Loucy (cell line): ENCODE measurements around the gene PNMT.
"Not testable (repeated sequence)": the region's sequence is repeated elsewhere in the genome, so short reads cannot be mapped to it uniquely, and the experiment has no call there.

ENCODE experiments used
- H2AFZ ChIP-seq: fragments of 200-600 bp; sonication (generic); 2 replicates; pipeline ENCODE4 v1.6.0; 2016; ENCODE audit warnings: antibody characterized with exemption, mild to moderate bottlenecking, low read length, moderate library complexity
- H3F3A ChIP-seq: fragments of 200-600 bp; 2 replicates; pipeline ENCODE4 v1.6.0; 2016; ENCODE audit warnings: antibody characterized with exemption, low read depth, mild to moderate bottlenecking
- H3K27me3 ChIP-seq: fragments of 200-600 bp; sonication (generic); 2 replicates; pipeline ENCODE4 v1.6.1; 2014; ENCODE audit warnings: low read length, mild to moderate bottlenecking; ENCODE audit not compliant: insufficient read depth, poor library complexity, severe bottlenecking
- H3K36me3 ChIP-seq: fragments of 200-600 bp; sonication (generic); 2 replicates; pipeline ENCODE4 v1.6.1; 2016; ENCODE audit warnings: low read length; ENCODE audit not compliant: insufficient read depth
- H3K4me1 ChIP-seq: fragments of 200-600 bp; sonication (generic); 2 replicates; pipeline ENCODE4 v1.5.1; 2014; ENCODE audit warnings: low read length, mild to moderate bottlenecking; ENCODE audit not compliant: insufficient read depth, poor library complexity, severe bottlenecking
- H3K4me2 ChIP-seq: fragments of 200-600 bp; sonication (generic); 2 replicates; pipeline ENCODE4 v1.6.0; 2014; ENCODE audit warnings: antibody characterized with exemption, low read length, low read depth, mild to moderate bottlenecking; ENCODE audit not compliant: poor library complexity, severe bottlenecking
- H3K4me3 ChIP-seq: fragments of 200-600 bp; sonication (generic); 2 replicates; pipeline ENCODE4 v1.5.1; 2014; ENCODE audit warnings: low read length, mild to moderate bottlenecking, mixed read lengths; ENCODE audit not compliant: poor library complexity, severe bottlenecking
- H3K79me2 ChIP-seq: fragments of 200-600 bp; sonication (generic); 2 replicates; pipeline ENCODE4 v1.6.1; 2014; ENCODE audit warnings: low read length; ENCODE audit not compliant: insufficient read depth
- H3K9ac ChIP-seq: fragments of 200-600 bp; sonication (generic); 2 replicates; pipeline ENCODE4 v1.6.0; 2014; ENCODE audit warnings: mild to moderate bottlenecking, low read depth, low read length, moderate library complexity; ENCODE audit not compliant: poor library complexity, severe bottlenecking
- H3K9me2 ChIP-seq: fragments of 200-600 bp; sonication (generic); replicated peaks from 2 replicates; pipeline ENCODE4 v1.6.1; 2016; ENCODE audit warnings: low read depth, low read length, mixed read lengths
- H3K9me3 ChIP-seq: fragments of 200-600 bp; sonication (generic); 2 replicates; pipeline ENCODE4 v1.6.1; 2014; ENCODE audit warnings: mild to moderate bottlenecking, antibody characterized with exemption, low read length, low read depth; ENCODE audit not compliant: insufficient read depth
- H4K20me1 ChIP-seq: fragments of 200-600 bp; sonication (generic); 2 replicates; pipeline ENCODE4 v1.6.0; 2014; ENCODE audit warnings: antibody characterized with exemption, low read length, mild to moderate bottlenecking; ENCODE audit not compliant: insufficient read depth, poor library complexity, severe bottlenecking
- EZH2phosphoT487 ChIP-seq: fragments of 200-600 bp; IDR thresholded peaks from 2 replicates; pipeline ENCODE4 v1.6.1; 2018; ENCODE audit warnings: antibody characterized with exemption, mild to moderate bottlenecking, moderate library complexity, borderline replicate concordance
- TF ChIP-seq, protein P1 (sequence below): fragments of 200-600 bp; sonication (generic); conservative IDR thresholded peaks from 2 replicates; pipeline ENCODE4 v1.5.1; 2014; ENCODE audit warnings: mild to moderate bottlenecking, antibody characterized with exemption, low read length

PNMT gene

DNA sequence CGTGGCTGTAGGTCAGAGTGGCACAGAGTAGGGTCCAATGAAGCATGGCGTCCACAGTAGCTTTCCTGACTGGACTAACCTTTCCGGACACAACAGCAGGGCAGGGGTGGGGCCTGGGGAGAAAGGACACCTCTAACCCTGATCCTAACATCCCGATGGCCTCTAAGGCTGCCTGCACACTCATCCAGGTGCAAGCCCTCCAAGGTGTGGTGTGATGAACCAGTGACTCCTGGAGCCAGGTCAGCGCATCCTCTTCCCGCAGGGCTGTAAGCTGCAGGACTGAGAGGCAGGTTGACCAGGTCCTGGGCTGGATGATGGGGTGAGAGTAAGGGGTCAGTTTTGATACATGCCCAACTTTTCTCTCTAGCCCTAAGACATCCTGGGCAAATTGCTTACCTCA, 28.5 kb downstream of the PNMT start:
- Histone ChIP-seq H3F3A (no peaks in the 10 kb centered on the region), H3K4me2 (no peak overlapping the region), H3K27me3 (no peaks in the 10 kb centered on the region), H3K9me2 (no peaks in the 10 kb centered on the region), H3K79me2 (no peaks in the 10 kb centered on the region), H3K4me1 (no peaks in the 10 kb centered on the region), H3K4me3 (no peak overlapping the region), H4K20me1 (no peaks in the 10 kb centered on the region), H3K9me3 (no peaks in the 10 kb centered on the region), H3K36me3 (no peaks in the 10 kb centered on the region), H2AFZ (no peak overlapping the region), H3K9ac (no peak overlapping the region)
- TF ChIP-seq, protein P1, sequence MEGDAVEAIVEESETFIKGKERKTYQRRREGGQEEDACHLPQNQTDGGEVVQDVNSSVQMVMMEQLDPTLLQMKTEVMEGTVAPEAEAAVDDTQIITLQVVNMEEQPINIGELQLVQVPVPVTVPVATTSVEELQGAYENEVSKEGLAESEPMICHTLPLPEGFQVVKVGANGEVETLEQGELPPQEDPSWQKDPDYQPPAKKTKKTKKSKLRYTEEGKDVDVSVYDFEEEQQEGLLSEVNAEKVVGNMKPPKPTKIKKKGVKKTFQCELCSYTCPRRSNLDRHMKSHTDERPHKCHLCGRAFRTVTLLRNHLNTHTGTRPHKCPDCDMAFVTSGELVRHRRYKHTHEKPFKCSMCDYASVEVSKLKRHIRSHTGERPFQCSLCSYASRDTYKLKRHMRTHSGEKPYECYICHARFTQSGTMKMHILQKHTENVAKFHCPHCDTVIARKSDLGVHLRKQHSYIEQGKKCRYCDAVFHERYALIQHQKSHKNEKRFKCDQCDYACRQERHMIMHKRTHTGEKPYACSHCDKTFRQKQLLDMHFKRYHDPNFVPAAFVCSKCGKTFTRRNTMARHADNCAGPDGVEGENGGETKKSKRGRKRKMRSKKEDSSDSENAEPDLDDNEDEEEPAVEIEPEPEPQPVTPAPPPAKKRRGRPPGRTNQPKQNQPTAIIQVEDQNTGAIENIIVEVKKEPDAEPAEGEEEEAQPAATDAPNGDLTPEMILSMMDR = no peak
- TF ChIP-seq EZH2phosphoT487 = no peak

DNA sequence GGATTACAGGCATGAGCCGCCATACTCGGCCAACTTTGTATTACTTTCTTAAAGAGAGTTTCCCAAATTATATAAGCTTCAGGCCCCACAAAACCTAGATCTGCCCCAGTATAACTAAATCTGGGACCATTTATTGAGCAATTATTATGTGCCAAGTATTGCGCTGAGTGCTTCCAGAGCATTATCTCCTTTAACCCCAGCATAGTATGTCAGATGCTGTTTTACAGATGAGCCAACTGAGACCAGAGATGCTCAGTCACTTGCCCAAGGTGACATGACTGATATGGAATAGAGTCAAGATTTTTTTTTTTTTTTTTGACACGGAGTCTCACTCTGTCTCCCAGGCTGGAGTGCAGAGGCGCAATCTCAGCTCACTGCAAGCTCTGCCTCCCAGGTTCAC, 29.7 kb downstream of the PNMT start:
- no peaks in the 10 kb centered on the region for H3F3A ChIP-seq
- no peaks in the 10 kb centered on the region for H3K79me2 ChIP-seq
- no peaks in the 10 kb centered on the region for H3K9me3 ChIP-seq
- H3K4me2 ChIP-seq = no peak overlapping the region
- no peak overlapping the region for H2AFZ ChIP-seq
- no peak overlapping the region for H3K4me3 ChIP-seq
- no peaks in the 10 kb centered on the region for H3K9me2 ChIP-seq
- no peaks in the 10 kb centered on the region for H3K36me3 ChIP-seq
- H3K4me1 ChIP-seq = no peaks in the 10 kb centered on the region
- H4K20me1 ChIP-seq = no peaks in the 10 kb centered on the region
- no peaks in the 10 kb centered on the region for H3K27me3 ChIP-seq
- H3K9ac ChIP-seq = no peak overlapping the region
- no peak for TF ChIP-seq EZH2phosphoT487
- TF ChIP-seq, protein P1 = no peak

DNA sequence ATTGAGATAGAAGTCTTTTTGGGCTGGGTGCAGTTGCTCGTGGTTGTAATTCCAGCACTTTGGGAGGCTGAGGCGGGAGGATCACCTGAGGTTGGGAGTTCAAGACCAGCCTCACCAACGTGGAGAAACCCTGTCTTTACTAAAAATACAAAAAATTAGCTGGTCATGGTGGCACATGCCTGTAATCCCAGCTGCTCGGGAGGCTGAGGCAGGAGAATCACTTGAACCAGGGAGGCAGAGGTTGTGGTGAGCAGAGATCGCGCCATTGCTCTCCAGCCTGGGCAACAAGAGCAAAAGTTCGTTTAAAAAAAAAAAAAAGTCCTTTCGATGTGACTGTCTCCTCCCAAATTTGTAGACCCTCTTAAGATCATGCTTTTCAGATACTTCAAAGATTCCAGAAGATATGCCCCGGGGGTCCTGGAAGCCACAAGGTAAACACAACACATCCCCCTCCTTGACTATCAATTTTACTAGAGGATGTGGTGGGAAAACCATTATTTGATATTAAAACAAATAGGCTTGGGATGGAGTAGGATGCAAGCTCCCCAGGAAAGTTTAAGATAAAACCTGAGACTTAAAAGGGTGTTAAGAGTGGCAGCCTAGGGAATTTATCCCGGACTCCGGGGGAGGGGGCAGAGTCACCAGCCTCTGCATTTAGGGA, 31.0 kb downstream of the PNMT start:
- H4K20me1 ChIP-seq, H3K27me3 ChIP-seq, H3K4me2 ChIP-seq, H3K4me1 ChIP-seq, H2AFZ ChIP-seq, H3F3A ChIP-seq, H3K36me3 ChIP-seq, H3K9me3 ChIP-seq, H3K9me2 ChIP-seq, H3K9ac ChIP-seq, H3K79me2 ChIP-seq, H3K4me3 ChIP-seq: not testable (repeated sequence)

DNA sequence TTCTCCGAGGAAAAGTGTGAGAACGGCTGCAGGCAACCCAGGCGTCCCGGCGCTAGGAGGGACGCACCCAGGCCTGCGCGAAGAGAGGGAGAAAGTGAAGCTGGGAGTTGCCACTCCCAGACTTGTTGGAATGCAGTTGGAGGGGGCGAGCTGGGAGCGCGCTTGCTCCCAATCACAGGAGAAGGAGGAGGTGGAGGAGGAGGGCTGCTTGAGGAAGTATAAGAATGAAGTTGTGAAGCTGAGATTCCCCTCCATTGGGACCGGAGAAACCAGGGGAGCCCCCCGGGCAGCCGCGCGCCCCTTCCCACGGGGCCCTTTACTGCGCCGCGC, 31.5 kb downstream of the PNMT start, which contains the start of gene ERBB2:
Gene ERBB2, plus strand, starts transcription at position 247 of the 330 bp plus-strand sequence. CDS start 175 bp downstream, outside the sequence.
- H3F3A ChIP-seq = no peaks in the 10 kb centered on the region
- no peaks in the 10 kb centered on the region for H3K4me1 ChIP-seq
- no peaks in the 10 kb centered on the region for H3K9me3 ChIP-seq
- no peak within 1 kb of the TSS for H3K4me3 ChIP-seq
- H3K79me2 ChIP-seq = no peaks in the 10 kb centered on the region
- H2AFZ ChIP-seq = no peak within 1 kb of the TSS
- H3K9ac ChIP-seq = no peak within 1 kb of the TSS
- no peak within 1 kb of the TSS for H3K4me2 ChIP-seq
- H4K20me1 ChIP-seq = no peaks in the 10 kb centered on the region
- H3K9me2 ChIP-seq = no peaks in the 10 kb centered on the region
- H3K27me3 ChIP-seq = no peaks in the 10 kb centered on the region
- TF ChIP-seq, protein P1 = no peak
- no peak for TF ChIP-seq EZH2phosphoT487
- H3K36me3 ChIP-seq = no peaks in the 10 kb centered on the region
